Stimulated activated CD4-positive, alpha-beta T cell treated with anti-CD3 and anti-CD28 coated beads, Interleukin-15, amount 100 ng/mL, for 24 hours (primary cell): ENCODE measurements around the gene HCFC1R1.

Experiments used
- DNase-seq: peaks from one replicate; pipeline ENCODE4 v3.0.0-alpha.2; 2020

Gene HCFC1R1

DNA sequence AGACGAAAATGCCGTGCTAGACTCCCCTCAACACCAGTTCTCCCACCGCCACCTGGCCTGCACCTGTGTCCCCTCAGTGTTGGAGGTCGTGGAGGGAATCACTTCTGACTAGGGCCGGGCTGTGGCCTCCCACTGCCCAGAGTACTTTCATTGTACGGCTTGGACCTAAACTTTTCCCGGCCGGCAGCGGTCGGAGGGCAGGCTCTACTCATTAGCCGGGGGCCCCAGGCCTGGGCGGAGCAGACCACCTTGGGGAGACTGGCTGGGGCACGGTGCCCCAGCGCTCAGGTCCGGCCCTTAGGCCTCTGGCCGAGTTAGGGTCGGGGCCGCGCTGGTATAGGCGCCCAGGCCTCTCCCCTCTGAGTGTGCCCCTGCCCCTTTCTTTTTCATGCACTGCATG is 6.4 kb downstream of the HCFC1R1 start:
- no peak for DNase-seq

DNA sequence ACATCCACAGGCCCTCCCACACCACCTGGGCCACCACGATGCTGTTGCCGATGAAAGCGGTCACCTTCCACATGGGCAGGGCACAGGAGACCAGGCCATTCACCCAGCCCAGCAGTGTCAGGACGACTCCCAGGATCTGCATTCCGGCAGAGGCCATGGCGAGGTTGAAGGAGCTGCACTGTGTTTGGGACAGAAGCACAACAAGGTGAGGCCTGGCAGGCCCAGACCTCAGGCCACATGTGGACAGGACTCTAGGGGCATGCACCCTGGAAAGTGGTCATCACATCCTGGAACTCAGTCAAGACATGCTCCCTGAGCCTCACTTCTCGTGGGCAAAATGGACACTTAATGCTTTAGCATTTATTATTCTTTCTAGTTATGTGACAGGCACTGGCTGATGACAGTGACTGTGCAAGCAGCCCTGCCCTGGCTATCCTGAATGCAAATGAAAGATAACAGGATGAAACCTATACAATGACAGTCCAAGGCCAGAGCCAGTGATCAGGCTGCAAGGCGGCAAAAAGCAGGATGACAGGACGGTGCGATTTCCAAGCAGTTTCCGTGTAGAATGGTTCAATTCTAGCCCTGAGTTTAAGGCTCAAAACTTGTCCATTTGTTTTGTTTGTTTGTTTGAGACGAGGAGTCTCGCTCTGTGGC is 7.7 kb downstream of the HCFC1R1 start:
- DNase-seq: no peak

DNA sequence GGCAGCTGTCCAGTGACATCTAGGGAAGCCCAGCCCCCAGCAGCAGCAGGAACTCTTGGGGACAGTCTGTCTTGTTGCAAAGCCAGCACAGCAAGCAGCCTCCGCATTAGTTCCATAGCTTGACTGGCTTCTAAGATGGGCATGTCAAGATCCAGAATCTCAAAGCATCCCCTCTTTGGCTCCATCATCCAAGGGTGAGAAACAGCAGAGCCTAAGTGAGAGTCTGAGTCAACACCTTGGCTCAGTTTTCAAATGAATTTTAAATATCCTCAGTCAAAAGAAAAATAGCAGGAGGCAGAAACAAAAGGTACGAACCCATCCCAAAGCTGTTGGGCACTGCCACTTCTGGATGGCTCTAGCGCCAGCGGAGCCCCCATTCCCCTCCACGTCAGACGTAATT is 8.8 kb downstream of the HCFC1R1 start:
- DNase-seq: no peak

DNA sequence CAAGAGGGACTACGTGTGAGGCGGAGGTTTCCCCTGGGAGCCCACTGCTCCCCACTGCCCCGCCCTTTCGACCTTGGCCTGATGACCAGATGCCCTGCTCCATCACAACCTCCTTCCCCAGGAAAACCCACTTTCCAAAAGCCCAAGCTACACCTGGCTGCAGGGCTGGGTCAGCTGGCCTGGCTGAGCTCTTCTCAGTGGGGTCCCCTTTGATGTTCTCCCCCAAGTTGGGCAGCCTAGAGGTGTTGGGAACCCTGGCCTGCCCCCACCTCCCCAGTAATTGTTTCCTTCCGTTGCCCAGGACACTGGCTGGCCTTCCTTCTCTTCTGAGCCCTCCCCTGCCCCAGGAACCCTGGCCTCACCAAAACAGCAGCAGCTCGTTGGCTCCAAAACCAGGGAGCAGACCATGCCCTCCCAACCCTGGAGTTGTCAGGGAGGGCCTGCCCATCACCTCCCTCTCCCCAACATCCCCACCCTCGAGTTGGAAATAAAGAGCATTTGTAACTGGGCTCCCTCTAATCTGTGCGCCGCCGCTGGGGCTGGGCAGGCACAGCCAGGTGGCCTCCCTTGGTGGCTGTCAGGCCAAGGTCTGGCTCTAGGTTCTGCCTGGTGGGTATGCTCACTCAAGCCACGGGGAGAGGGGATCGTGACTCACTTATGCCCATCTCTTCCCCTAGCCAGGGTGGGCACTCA is 9.6 kb downstream of the HCFC1R1 start:
- DNase-seq: no peak

DNA sequence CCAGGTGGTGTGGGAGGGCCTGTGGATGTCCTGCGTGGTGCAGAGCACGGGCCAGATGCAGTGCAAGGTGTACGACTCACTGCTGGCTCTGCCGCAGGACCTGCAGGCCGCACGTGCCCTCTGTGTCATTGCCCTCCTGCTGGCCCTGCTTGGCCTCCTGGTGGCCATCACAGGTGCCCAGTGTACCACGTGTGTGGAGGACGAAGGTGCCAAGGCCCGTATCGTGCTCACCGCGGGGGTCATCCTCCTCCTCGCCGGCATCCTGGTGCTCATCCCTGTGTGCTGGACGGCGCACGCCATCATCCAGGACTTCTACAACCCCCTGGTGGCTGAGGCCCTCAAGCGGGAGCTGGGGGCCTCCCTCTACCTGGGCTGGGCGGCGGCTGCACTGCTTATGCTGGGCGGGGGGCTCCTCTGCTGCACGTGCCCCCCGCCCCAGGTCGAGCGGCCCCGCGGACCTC is 10.2 kb downstream of the HCFC1R1 start:
- no peak for DNase-seq

DNA sequence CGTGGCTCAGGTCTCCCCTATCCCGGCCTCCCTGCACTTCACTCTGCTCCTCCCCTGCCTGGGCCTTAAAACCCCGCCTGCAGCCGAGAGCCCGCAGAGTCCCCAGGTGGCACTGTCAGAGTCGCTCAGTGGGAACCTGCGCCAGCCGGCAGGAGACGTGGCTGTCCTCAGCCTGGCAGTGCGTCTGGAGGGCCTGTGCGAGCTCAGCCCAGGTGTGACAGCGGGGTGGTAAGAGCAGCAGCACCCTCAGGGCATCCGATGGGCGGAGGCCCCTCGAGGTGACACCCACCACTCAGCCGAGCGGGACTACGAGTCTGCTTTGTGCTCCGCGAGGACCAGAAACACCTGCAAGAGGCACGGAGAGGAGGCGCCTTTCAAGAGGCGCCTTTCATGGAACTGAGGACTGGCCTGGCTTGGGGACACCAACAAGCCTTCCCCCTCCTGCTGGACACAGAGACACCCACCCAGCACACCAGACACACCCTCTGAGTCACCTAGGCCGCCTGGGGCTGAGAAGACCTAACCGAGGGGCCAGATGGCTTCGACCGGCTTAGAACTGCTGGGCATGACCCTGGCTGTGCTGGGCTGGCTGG is 10.8 kb downstream of the HCFC1R1 start, which contains the start of gene CLDN9:
Gene CLDN9, plus strand, starts transcription at position 96 of the 593 bp plus-strand sequence. Its CDS starts 440 bp downstream, at position 536.
- DNase-seq: no peak

DNA sequence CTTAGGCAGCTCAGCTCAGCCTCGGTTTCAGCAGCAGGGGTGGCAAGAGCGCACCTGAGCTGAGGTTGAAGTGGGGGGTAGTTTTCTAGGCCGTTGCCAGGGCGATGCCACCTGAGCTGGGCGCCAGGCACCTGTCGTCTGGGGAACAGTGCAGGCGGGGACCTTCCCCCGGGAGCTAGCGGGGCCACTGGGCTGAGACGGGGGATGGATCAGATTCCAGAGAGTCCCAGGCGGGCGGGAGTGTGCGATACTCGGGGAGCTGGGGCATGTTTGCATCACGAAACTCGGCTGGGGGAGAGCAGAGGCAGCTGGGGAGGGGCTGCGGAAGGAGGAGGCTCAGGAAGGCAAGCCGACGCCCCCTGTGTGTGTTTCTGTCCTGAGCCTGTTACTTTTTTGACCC is 11.5 kb downstream of the HCFC1R1 start:
- DNase-seq: no peak

DNA sequence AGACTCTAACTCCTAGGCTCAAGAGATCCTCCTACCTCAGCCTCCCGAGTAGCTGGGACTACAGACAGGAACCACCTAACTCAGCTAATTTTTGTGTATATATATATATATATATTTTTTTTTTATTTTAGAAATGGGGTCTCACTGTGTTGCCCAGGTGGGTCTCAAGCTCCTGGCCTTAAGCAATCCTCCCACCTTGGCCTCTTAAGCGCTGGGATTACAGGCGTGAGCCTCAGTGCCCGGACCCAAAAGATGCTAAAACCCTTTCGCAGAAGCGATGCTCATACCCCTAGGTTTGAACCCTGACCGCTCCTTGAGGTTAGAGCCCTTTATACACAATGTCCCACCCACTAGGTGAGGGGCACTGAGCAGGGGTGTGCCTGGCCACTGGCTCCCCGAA is 13.2 kb downstream of the HCFC1R1 start:
- no peak for DNase-seq

DNA sequence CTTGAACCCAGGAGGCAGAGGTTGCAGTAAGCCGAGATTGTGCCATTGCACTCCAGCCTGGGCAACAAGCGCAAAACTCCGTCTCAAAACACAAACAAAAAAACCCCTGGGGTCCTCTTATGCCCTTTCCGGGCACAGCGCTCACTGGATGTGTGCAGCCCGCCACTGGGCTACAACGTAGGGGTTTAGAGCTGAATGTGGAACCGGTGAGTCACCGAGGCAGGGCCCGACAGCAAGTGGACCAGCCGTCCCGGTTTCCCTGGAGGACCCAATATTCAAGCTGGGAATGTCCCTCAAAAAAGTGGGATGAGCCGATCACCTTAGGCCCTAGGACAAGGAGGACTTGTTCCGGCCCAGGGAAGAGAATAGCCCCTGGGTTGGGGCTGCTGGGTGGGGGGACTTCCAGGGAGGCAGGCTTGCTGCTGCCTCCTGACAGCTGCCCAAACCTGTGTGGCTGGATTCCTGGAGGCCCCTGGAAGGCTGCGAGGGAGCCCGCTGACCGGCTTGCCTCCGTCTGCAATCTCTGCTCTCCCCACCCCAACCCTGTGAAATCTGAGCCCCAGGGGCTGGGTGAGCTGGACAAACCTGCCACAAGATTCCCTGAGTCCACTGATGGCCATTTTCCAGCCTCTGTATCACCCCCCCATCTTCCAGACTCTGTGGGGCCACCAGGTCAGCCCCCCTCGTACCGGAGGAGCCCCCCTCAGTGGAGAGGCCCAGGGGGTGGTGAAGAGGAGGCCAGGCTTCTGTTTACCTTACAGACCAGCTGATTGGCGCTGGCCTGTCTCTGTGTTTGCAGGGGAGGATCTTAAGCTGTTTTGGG is 14.0 kb downstream of the HCFC1R1 start:
- no peak for DNase-seq

DNA sequence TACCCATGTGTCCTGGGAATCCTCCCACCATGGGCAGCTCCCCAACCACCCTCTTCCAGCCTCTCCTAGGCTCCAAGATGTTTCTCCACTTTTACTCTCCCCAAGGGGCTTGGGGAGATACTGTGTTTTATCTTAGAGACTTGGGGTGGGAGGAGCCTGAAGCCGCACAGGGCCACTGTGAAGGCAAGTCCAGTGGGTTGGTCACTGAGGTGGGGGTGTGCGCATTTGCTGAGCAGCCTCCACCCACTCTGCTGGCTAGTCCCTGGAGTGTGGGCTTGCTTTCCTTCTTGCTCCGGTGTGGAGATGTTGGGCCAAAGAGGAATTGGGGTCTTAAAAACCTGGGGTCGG is 15.1 kb downstream of the HCFC1R1 start:
- no peak for DNase-seq

DNA sequence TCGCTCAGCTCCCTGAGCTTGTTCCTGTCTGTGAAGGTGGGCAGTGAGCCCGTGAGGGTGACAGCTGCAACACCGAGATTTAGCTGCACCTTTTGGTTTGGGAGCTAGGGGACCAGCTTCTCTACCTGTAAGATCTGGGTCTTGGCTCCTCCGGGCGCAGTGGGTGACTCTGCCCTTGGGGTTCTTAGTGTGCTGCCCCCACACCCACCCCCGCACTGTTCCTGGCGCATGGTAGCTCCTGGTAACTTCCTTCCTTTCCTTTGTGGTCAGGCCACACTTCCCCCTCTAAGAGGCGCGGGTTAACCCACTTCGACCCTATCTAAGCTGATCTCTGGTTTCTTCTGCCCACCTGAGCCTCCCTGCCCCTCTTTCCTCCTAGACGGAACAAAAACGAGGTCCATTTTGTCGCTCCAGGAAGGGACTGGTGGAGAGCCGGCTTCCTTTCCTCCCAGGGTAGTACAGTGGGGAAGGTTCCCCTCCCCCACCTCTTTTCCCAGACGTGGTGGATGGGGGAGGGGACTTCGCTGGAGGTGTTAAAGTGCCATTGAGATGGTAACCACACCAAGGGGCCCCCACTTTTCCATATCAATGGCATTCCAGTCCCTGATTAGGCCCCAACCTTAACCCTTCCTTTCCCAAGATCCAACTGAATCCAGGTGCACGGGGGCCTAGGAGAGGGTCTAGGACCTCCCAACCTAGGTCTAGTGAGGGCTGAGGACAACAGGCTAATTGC is 15.6 kb downstream of the HCFC1R1 start:
- no peak for DNase-seq

DNA sequence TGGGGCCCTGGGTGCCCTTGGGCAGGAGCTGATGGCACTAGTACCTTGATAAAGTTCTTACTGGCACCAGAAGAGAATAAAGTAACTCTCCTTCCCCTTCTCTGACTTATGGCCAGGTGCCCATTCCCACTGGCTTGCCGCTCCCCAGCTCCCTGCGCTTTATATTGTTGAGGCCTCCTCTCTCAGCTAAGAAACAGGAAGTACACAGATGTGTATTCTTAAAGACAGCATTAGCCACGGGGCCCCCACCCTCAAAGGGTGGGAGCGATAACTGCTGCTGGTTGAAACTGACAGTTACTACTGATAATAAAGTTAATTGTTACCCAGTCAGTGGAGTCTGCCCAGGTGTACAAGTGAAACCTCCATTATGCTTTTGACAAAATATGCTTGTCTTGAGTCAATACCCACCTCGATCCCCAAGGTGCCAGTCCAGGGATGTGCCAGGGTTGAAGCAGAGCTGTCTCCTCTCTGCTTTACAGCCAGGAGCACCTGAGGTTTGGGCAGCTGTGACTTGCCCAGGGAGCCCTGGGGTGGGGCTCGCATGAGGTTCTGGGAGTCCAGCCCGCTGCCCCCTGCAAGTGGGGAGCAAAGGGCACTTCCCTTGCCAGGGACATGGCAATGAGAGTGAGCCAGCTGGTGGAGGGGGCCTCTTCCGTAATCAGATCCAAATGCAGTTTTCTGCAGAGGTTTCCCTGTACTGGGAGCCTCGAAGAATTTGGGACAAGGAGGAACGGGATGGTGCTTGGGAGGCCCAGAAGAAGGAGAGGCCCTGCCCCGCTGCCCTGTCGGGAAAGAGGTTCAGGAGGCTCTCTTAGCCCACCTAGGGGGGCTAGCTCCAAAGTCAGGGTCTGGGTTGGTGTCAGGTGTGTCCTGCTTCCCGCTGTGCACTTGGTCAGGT is 16.4 kb downstream of the HCFC1R1 start:
- DNase-seq: no peak

DNA sequence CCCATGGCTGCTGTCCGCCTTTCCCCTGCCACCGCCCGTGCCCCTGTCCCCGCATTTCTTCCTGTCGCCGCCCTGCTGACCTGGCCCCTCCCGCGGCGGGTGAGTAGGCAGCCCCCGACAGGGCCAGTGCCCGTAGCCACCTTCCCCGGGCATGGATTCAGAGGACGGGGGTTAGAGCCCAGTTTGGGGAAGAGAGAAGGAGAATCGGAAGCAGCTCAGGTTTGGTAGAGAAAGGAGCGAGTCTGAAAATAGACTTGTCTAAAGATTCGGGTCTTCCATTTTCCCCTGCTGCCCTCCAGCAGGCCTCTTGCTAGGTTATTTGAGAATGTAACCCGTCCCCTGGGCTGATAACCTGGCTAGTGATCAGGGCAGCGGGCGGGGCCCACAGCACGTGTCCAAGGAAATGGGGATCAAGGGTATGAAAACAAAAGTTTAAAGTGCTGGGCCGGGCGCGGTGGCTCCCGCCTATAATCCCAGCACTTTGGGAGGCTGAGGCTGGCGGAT is 18.9 kb downstream of the HCFC1R1 start:
- no peak for DNase-seq

DNA sequence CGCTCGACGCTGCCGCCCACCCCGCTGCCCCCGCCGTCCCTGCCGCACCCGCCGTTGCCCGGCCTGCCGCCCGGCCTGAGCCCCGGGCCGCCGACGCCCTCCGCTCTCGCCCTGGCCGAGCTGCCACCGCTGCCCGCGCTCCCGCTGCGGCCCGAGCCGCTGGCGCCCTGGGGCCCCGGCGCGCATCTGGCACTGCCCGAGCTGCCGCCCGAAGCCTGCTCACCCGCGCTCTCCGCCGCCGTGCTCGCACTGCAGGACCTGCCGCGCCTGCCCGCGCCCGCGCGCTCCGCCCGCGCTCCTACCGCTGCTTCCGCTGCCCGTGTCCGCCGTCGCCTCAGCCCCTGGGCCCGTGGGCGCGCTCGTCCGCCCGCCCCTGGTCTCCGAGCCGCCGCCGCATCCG is 19.4 kb downstream of the HCFC1R1 start:
- DNase-seq: peak; percentile 34

DNA sequence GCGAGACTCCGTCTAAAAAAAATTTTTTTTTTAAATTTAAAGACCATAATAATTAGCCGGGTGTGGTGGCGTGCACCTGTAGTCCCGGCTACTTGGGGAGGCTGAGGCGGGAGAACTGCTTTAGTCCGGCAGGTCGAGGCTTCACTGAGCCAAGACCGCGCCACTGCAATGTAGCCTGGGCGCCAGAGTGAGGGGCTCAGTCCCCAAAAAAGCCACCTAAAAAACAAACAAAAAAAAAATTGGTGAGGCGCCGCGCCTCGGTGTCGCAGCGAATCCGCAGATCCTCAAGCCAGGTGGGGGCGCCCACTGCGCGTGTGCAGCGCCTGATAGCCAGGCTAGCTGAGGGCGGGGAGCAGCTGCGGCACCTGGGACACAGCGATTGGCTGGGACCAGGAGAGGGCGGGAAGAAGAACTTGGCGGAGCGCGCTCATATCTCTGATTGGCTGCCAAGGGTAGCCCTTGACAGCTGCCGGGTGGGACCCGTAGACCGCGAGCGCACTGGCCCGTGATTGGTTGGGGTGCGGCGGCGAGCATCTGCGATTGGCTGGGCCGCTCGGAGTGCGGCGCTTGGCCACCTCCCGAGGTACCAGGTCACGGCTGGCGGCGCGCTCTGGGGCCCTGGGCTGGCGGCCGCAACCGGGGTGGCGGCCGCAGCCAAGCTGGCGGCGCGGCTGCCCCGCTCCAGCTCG is 20.0 kb downstream of the HCFC1R1 start:
- peak; percentile 98 for DNase-seq

DNA sequence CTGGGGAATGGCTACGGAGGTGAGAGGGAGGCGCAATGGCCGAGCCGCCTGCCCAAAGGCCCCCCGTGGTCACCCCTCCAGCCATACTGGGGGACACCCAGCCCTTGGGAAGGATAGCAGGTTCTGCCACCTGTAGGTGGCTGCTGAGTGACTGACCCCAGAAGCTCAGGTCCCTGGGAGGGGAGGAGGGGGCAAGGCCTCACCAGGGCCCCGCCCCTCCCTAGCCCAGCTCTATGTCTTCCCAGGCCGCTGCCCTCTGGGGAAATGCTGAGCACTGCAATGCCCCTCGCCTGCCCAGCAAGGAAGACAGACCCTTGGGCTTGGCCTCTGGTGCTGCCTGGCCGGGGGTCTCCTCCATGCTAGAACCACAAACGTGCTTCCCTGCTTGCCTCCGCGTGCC is 22.4 kb downstream of the HCFC1R1 start:
- no peak for DNase-seq

DNA sequence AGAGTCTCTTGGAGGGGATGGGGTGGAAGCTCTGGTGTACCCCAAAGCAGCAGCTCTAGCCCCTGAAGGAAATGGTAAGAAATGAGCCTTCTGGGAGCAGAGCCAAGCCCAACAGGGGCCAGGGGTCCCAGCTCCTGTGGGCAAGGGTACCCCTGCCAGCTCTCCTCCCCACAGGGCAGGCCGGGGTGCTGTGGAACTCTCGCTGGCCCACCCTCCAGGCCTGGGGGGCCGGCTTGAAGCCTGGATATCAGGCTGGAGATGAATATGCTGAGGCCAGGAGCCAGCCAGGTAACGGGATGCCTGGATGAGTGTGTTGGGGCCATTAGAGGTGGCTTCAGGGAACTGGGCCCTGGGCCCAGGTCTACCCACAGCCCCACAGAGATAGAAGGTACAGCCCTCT is 23.2 kb downstream of the HCFC1R1 start:
- DNase-seq: no peak

DNA sequence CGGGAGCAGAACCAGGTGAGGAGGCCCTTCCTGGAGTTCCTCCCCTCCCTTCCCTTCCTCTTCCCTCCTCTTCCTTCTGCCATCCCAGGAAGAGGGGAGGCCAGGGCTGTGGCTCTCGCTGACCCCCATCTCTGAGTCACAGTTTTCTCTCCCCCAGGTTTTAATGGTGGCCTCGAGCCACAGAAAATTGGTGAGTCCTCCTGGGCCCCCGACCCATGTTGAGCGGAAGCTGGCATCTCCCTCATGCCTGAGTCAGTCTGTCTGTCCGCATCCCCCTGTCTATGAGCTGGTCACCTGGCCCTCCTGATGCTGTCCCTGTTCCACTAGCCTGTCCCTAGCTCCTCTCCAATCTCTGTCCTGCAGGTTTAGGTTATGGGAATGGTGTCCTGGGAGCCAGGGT is 23.8 kb downstream of the HCFC1R1 start:
- no peak for DNase-seq

DNA sequence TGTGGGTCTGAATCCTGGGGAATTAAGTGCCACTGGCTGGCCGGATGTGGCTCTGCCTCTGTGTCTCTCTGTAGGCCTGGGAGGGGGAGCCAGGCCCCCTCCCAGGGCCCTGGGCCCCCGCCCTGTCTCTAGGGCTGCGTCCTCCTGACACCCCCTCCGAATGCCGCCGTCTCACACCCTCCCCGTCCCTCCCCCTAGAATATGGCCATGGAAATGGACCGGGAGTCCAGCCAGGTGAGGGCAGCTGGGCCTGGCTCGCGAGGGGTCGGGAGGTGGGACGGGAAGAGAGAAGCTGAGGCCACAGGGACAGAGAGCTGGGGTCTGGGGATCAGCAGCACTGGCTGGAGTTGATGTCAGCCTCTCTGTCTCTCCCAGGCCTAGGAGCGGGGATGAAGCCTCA is 27.4 kb downstream of the HCFC1R1 start:
- no peak for DNase-seq

DNA sequence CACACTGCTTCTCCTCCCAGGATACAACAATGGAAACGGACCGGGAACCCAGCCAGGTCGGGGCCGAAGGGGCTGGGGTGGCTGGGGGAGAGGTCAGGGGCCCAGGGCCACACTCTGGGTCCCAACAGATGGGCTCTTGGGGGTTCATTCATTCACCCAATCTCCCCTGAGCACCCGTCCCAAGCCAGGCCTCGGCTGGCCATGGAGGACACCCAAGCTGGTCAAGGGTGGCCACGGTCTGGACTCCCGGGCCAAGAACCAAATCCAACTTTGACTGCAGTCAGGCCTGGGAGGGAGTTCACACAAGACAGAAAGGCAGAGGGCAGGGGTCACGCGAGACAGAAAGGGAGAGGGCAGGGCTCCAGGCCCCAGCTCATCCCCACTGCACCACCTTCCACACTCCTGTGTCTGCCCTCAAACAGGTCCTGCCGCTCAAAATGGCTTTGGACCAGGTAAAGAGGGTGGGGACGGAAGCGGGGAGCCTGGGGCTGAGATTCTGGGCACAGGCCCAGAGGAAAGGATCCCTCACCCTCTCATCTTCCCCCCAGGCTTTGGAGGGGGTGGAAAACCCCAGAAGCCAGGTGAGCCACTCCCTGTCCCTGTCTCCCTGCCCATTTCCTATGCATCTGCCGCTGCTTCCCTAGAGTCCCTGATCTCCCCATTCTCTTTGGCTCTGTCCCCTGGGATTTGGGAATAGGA is 31.2 kb downstream of the HCFC1R1 start:
- DNase-seq: no peak
